ENCODE data around the gene CYTH4.

GRCh38 chr22:37281646-37282384, 493 bp upstream of the CYTH4 start:
- TF ChIP-seq YY1 (IDR thresholded peaks at IDR 0.05; ENCODE audit: insufficient read depth, insufficient read length) (no peak), ZNF274 (IDR thresholded peaks at IDR 0.05; ENCODE audit: low read depth, low read length) (no peak), SUZ12 (IDR thresholded peaks at IDR 0.05; ENCODE audit: extremely low read depth, insufficient read depth, insufficient read length) (no peak)
